H1 (cell line): ENCODE data around the gene MDM4. TPM values are rescaled to one million over a fixed set of nuclear protein-coding genes. Genes with fewer than 3 reads are reported as not detected.

Source experiments
- CTCF ChIA-PET: fragments of 300-600 bp; sonication (Branson Sonifier 250); formaldehyde crosslinking; loops from one replicate; lab custom pipeline; 2021; ENCODE audit not compliant: partially characterized antibody; lab: Charles Lee
- POLR2A ChIA-PET: fragments of 300-600 bp; sonication (Branson Sonifier 250); formaldehyde crosslinking; loops from one replicate; lab custom pipeline; 2021; ENCODE audit warnings: inconsistent platforms; ENCODE audit not compliant: partially characterized antibody; lab: Charles Lee
- DNase-seq, 2 experiments: peaks; one replicate each; pipeline versions ENCODE4 v3.0.0 to v3.0.0-alpha.2; 2010 to 2022; ENCODE audit warnings: low spot score in 2 of 2, low read depth in 1 of 2, mixed read lengths in 1 of 2
- FAIRE-seq: peaks from 2 replicates; lab custom pipeline; 2011; peaks lifted over from hg19 to GRCh38; lab: Jason Lieb, UNC
- H2AFZ ChIP-seq: 2 replicates; pipeline ENCODE4 v1.8.1; 2012; ENCODE audit warnings: low read length, inconsistent platforms
- H2AK5ac ChIP-seq: 2 replicates; pipeline ENCODE4 v1.6.1; 2013; ENCODE audit warnings: low read depth, low read length
- H2BK120ac ChIP-seq: replicated peaks from 2 replicates; pipeline ENCODE3; 2013; ENCODE audit warnings: low read depth, low read length, inconsistent platforms
- H2BK12ac ChIP-seq: 2 replicates; pipeline ENCODE4 v1.6.1; 2013; ENCODE audit warnings: low read depth, low read length
- H2BK15ac ChIP-seq: 2 replicates; pipeline ENCODE4 v1.6.1; 2013; ENCODE audit warnings: low read length
- H2BK20ac ChIP-seq: 2 replicates; pipeline ENCODE4 v1.6.1; 2013; ENCODE audit warnings: low read length
- H2BK5ac ChIP-seq: 2 replicates; pipeline ENCODE4 v1.6.1; 2013; ENCODE audit warnings: low read depth, low read length
- H3K14ac ChIP-seq: 2 replicates; pipeline ENCODE4 v1.6.1; 2013; ENCODE audit warnings: inconsistent platforms; ENCODE audit not compliant: insufficient read length
- H3K18ac ChIP-seq: 2 replicates; pipeline ENCODE4 v1.6.1; 2013; ENCODE audit warnings: low read length; ENCODE audit errors: extremely low read depth
- H3K23ac ChIP-seq: 2 replicates; pipeline ENCODE4 v1.6.1; 2013; ENCODE audit warnings: inconsistent platforms; ENCODE audit not compliant: insufficient read length
- H3K23me2 ChIP-seq: 2 replicates; pipeline ENCODE4 v1.6.1; 2013; ENCODE audit warnings: low read depth, low read length
- H3K27ac ChIP-seq: 2 replicates; pipeline ENCODE4 v1.6.1; 2011; ENCODE audit warnings: low read depth, low read length, inconsistent platforms
- H3K27me3 ChIP-seq, 4 experiments: replicated peaks in 1 of 4; 1 replicate in 1 of 4; 2 replicates in 3 of 4; pipeline versions ENCODE4 v1.6.1 to v1.8.1; 2011 to 2013; ENCODE audit warnings: low read length in 3 of 4, mild to moderate bottlenecking in 3 of 4, inconsistent platforms in 2 of 4, mixed read lengths in 2 of 4, moderate library complexity in 1 of 4; ENCODE audit not compliant: control insufficient read depth in 3 of 4, insufficient read depth in 3 of 4; ENCODE audit errors: extremely low read depth in 1 of 4
- H3K36me3 ChIP-seq, 4 experiments: 2 replicates each; pipeline versions ENCODE4 v1.6.1 to v1.8.1; 2011 to 2013; ENCODE audit warnings: mild to moderate bottlenecking in 4 of 4, low read length in 3 of 4, moderate library complexity in 2 of 4, control low read depth in 1 of 4, inconsistent platforms in 1 of 4; ENCODE audit not compliant: insufficient read depth in 4 of 4, control insufficient read depth in 2 of 4
- H3K4ac ChIP-seq: replicated peaks from 2 replicates; pipeline ENCODE3; 2013; ENCODE audit warnings: low read length, low read depth, mixed read lengths, inconsistent platforms; ENCODE audit not compliant: insufficient read length
- H3K4me1 ChIP-seq, 4 experiments: replicated peaks in 1 of 4; 1 replicate in 1 of 4; 2 replicates in 3 of 4; pipeline versions ENCODE4 v1.6.1 to v1.8.1; 2011 to 2013; ENCODE audit warnings: low read length in 3 of 4, inconsistent platforms in 2 of 4, mixed read lengths in 1 of 4; ENCODE audit not compliant: insufficient read depth in 4 of 4, control insufficient read depth in 3 of 4
- H3K4me2 ChIP-seq, 2 experiments: 2 replicates each; pipeline versions ENCODE4 v1.6.1 to v1.8.1; 2011 to 2013; ENCODE audit warnings: low read depth in 2 of 2, low read length in 2 of 2, control low read depth in 1 of 2, inconsistent platforms in 1 of 2, mild to moderate bottlenecking in 1 of 2; ENCODE audit not compliant: insufficient read depth in 1 of 2
- H3K4me3 ChIP-seq, 4 experiments: fragments of 200-600, 300-600 bp in 1 of 4; sonication (generic), shearing (Covaris generic), sonication (Bioruptor Twin) in 1 of 4; 2 replicates each; pipeline versions ENCODE4 v1.5.1 to v1.8.1; 2011 to 2016; ENCODE audit warnings: low read length in 4 of 4, low read depth in 3 of 4, control low read depth in 2 of 4, inconsistent platforms in 2 of 4, mild to moderate bottlenecking in 2 of 4, mixed read lengths in 1 of 4, moderate library complexity in 1 of 4; ENCODE audit not compliant: insufficient read depth in 2 of 4; ENCODE audit errors: extremely low read depth in 1 of 4
- H3K56ac ChIP-seq: replicated peaks from 2 replicates; pipeline ENCODE3; 2013; ENCODE audit warnings: low read depth, mild to moderate bottlenecking, mixed read lengths, low read length, inconsistent platforms; ENCODE audit not compliant: insufficient read length
- H3K79me1 ChIP-seq: 2 replicates; pipeline ENCODE4 v1.6.1; 2013; ENCODE audit warnings: low read depth, low read length, control low read depth
- H3K79me2 ChIP-seq, 2 experiments: 2 replicates each; pipeline versions ENCODE4 v1.6.1 to v1.8.1; 2012 to 2013; ENCODE audit warnings: low read length in 2 of 2, mild to moderate bottlenecking in 2 of 2, inconsistent platforms in 1 of 2; ENCODE audit not compliant: insufficient read depth in 2 of 2, control insufficient read depth in 1 of 2
- H3K9ac ChIP-seq, 4 experiments: replicated peaks in 1 of 4; 1 replicate in 1 of 4; 2 replicates in 3 of 4; pipeline versions ENCODE4 v1.6.1 to v1.8.1; 2011 to 2013; ENCODE audit warnings: low read depth in 3 of 4, low read length in 3 of 4, control low read depth in 2 of 4, mild to moderate bottlenecking in 2 of 4, moderate library complexity in 2 of 4, inconsistent platforms in 1 of 4; ENCODE audit errors: extremely low read depth in 1 of 4
- H3K9me3 ChIP-seq, 2 experiments: 2 replicates each; pipeline versions ENCODE4 v1.6.1 to v1.8.1; 2012 to 2013; ENCODE audit warnings: mild to moderate bottlenecking in 2 of 2, moderate library complexity in 2 of 2, control low read depth in 1 of 2, inconsistent platforms in 1 of 2, low read depth in 1 of 2, low read length in 1 of 2, mixed read lengths in 1 of 2; ENCODE audit not compliant: insufficient read depth in 2 of 2
- H4K20me1 ChIP-seq, 2 experiments: replicated peaks in 1 of 2; 2 replicates each; pipeline versions ENCODE3 to v1.8.1; 2011 to 2013; ENCODE audit warnings: inconsistent platforms in 2 of 2, low read length in 2 of 2, mild to moderate bottlenecking in 1 of 2; ENCODE audit not compliant: insufficient read depth in 2 of 2, control insufficient read depth in 1 of 2
- H4K5ac ChIP-seq: 2 replicates; pipeline ENCODE4 v1.6.1; 2013; ENCODE audit warnings: low read length, low read depth, mixed read lengths, inconsistent platforms; ENCODE audit not compliant: insufficient read length
- H4K8ac ChIP-seq: 2 replicates; pipeline ENCODE4 v1.8.0; 2013; ENCODE audit warnings: mild to moderate bottlenecking, moderate library complexity, low read length, inconsistent platforms; ENCODE audit not compliant: insufficient read depth; ENCODE audit errors: extremely low read depth
- H4K91ac ChIP-seq: replicated peaks from 2 replicates; pipeline ENCODE3; 2013; ENCODE audit warnings: low read length, mixed read lengths, inconsistent platforms; ENCODE audit not compliant: insufficient read length
- BACH1 ChIP-seq: IDR thresholded peaks from 2 replicates; pipeline ENCODE4 v1.6.1; 2012; ENCODE audit warnings: low read length, improper control_type of control experiment
- CBX5 ChIP-seq: fragments of 300-800, 300-1000 bp; sonication (generic); IDR thresholded peaks from 2 replicates; pipeline ENCODE4 v1.7.1; 2016; ENCODE audit warnings: antibody characterized with exemption, low read length, low read depth
- GABPA ChIP-seq: IDR thresholded peaks from 2 replicates; pipeline ENCODE4 v1.6.1; 2011; ENCODE audit warnings: mild to moderate bottlenecking, low read length, moderate library complexity, borderline replicate concordance; ENCODE audit not compliant: insufficient read depth
- JUND ChIP-seq: IDR thresholded peaks from 2 replicates; pipeline ENCODE4 v1.6.1; 2011; ENCODE audit warnings: mild to moderate bottlenecking, improper control_type of control experiment, low read length
- KDM5A ChIP-seq: fragments of 200-600 bp; IDR thresholded peaks from 2 replicates; pipeline ENCODE4 v1.7.1; 2012; ENCODE audit warnings: mild to moderate bottlenecking, low read length, inconsistent platforms, mixed read lengths
- SAP30 ChIP-seq: fragments of 300-600 bp; sonication (generic); IDR thresholded peaks from 2 replicates; pipeline ENCODE4 v1.7.1; 2012; ENCODE audit warnings: low read length, moderate library complexity, mild to moderate bottlenecking, inconsistent platforms; ENCODE audit not compliant: insufficient read depth, insufficient replicate concordance
- SIX5 ChIP-seq: IDR thresholded peaks from 2 replicates; pipeline ENCODE4 v1.6.1; 2011; ENCODE audit warnings: mild to moderate bottlenecking, low read depth, low read length
- SP2 ChIP-seq: IDR thresholded peaks from 2 replicates; pipeline ENCODE4 v1.6.1; 2012; ENCODE audit warnings: mild to moderate bottlenecking, low read length, inconsistent platforms
- SUZ12 ChIP-seq: fragments of 200-600 bp; sonication (generic); IDR thresholded peaks from 2 replicates; pipeline ENCODE4 v1.6.1; 2012; ENCODE audit warnings: mild to moderate bottlenecking, inconsistent platforms, low read length, moderate library complexity, mixed read lengths
- TAF7 ChIP-seq: optimal IDR thresholded peaks from 2 replicates; pipeline ENCODE3; 2011; ENCODE audit warnings: low read depth, mild to moderate bottlenecking, inconsistent platforms, low read length, moderate library complexity, borderline replicate concordance
- TCF12 ChIP-seq: IDR thresholded peaks from 2 replicates; pipeline ENCODE4 v1.6.1; 2011; ENCODE audit warnings: low read depth, mild to moderate bottlenecking, low read length
- USF2 ChIP-seq: IDR thresholded peaks from 2 replicates; pipeline ENCODE4 v1.6.1; 2011; ENCODE audit warnings: low read length, improper control_type of control experiment
- ZNF274 ChIP-seq: IDR thresholded peaks from 2 replicates; pipeline ENCODE4 v1.7.0; 2012; ENCODE audit warnings: low read length, borderline replicate concordance; ENCODE audit errors: extremely low read depth
- WGBS, 2 experiments: shearing (Covaris generic) in 1 of 2; methylation state at CpG; one replicate each; pipeline versions ENCODE4 v1.1.6 to v1.1.7; 2013 to 2015; ENCODE audit warnings: low lambda C conversion rate in 2 of 2, mixed read lengths in 2 of 2, inconsistent platforms in 1 of 2, low coverage in 1 of 2, missing lambda C conversion rate in 1 of 2; ENCODE audit not compliant: insufficient replicate concordance in 2 of 2, insufficient coverage in 1 of 2, insufficient read length in 1 of 2; ENCODE audit errors: extremely low coverage in 1 of 2, missing lambda C conversion rate in 1 of 2; 5-methylcytosine and 5-hydroxymethylcytosine counted together
- polyA plus RNA-seq, 7 experiments: library from polyadenylated mRNA; depleted of rRNA in 3 of 7; stranded (reverse) in 5 of 7; unstranded in 2 of 7; fragments of >200 nt in 5 of 7; fragments of 200-250 nt in 2 of 7; gene quantifications; 1 replicate in 5 of 7; 2 replicates in 1 of 7; 4 replicates in 1 of 7; pipeline versions ENCODE4 v1.2.1 to v1.2.3, GENCODE V29; 2011 to 2013; ENCODE audit warnings: missing spikeins in 2 of 7, mixed read lengths in 2 of 7
- total RNA-seq: library from RNA; stranded (reverse); fragmentation: NEBNext Ultra II Directional; extraction: Animal tissue kit (Norgen Biotek cat#: 25700); gene quantifications from 2 replicates; pipeline ENCODE4 v1.2.1, GENCODE V29; 2021

MDM4 gene
- total and polyA plus RNA-seq, 2 of the 8 experiments (the other 6 are each of a cell fraction or from before 2014, with no cell fraction given) = 10.8 to 84.9 TPM

GRCh38 chr1:204563780-204564179 is 47.6 kb downstream of the MDM4 start:
- Histone ChIP-seq H3K27ac (no peak overlapping the region), H3K79me2 (no peaks in the 10 kb centered on the region), H3K18ac (no peak overlapping the region), H2BK20ac (no peak overlapping the region), H3K4me3 (no peak overlapping the region), H4K5ac (no peak overlapping the region), H2BK12ac (no peak overlapping the region), H3K4me1 (peaks cover 0 to 24% (median 14%) of the 10 kb centered on the region in 4 experiments; a peak in 6 of 7 replicates), H3K27me3 (no peaks in the 10 kb centered on the region; a peak in 1 of 7 replicates), H2BK120ac (no peak overlapping the region), H3K56ac (no peak overlapping the region), H3K9ac (peak overlapping the region in 1 of 4 experiments; percentile 28; a peak in 1 of 7 replicates), H3K4me2 (no peak overlapping the region), H2BK15ac (no peak overlapping the region), H3K36me3 (no peaks in the 10 kb centered on the region; a peak in 2 of 8 replicates), H4K20me1 (peaks cover 2% of the 10 kb centered on the region in 2 experiments), H3K79me1 (no peaks in the 10 kb centered on the region; the same call in 1 of the 2 replicates), H2AK5ac (no peak overlapping the region), H3K23ac (no peak overlapping the region), H3K14ac (no peak overlapping the region), H3K4ac (no peak overlapping the region), H4K91ac (no peak overlapping the region), H4K8ac (no peak overlapping the region), H2AFZ (no peak overlapping the region), H3K23me2 (no peaks in the 10 kb centered on the region), H2BK5ac (no peak overlapping the region), H3K9me3 (no peaks in the 10 kb centered on the region)
- WGBS, 2 experiments = 83% methylated on average over 3 of the region's 3 CpGs; no CpG with 5 or more reads in 1 of the 2 experiments
- ChIA-PET POLR2A (interaction anchor here (0.8 to 1.4 kb wide), 3 partner anchors 11 to 51 kb away, joined by 3 to 5 read pairs (median 5); no protein-coding TSS in a partner anchor), CTCF (interaction anchor here (0.6 to 28.0 kb wide), 8 partner anchors 13 to 244 kb away, joined by 3 to 397 read pairs (median 4); no protein-coding TSS in a partner anchor)
- DNase-seq (no peak), FAIRE-seq (no peak)
- TF ChIP-seq GABPA = no peak
- TF ChIP-seq USF2 = no peak
- TF ChIP-seq TAF7 = no peak
- no peak for TF ChIP-seq BACH1
- TF ChIP-seq SIX5 = no peak
- TF ChIP-seq KDM5A = no peak
- TF ChIP-seq CBX5 = no peak
- no peak for TF ChIP-seq ZNF274
- no peak for TF ChIP-seq SP2
- TF ChIP-seq TCF12 = no peak
- TF ChIP-seq SAP30 = no peak
- TF ChIP-seq JUND = no peak
- no peak for TF ChIP-seq SUZ12
